Lung (tissue), 12 donors: ENCODE measurements around the gene FGB. TPM values are rescaled to one million over a fixed set of nuclear protein-coding genes. Genes with fewer than 3 reads are reported as not detected.

Source experiments
- ATAC-seq: fragments of 200-7000 bp; cut with Tn5 transposase; one replicate; pipeline ENCODE4 v1.9.1; 2020; ENCODE audit warnings: moderate number of reproducible peaks; ENCODE audit not compliant: insufficient read depth, low FRiP score
- DNase-seq, 3 donors: peaks; one replicate each; pipeline ENCODE4 v3.0.0-alpha.2; 2013 to 2017
- H3K27ac ChIP-seq, 2 donors: one replicate each; pipeline ENCODE4 v1.5.1; 2013; ENCODE audit warnings: mild to moderate bottlenecking in 2 of 2, moderate library complexity in 2 of 2, control low read depth in 1 of 2, inconsistent platforms in 1 of 2, low read depth in 1 of 2, low read length in 1 of 2
- H3K27me3 ChIP-seq, 3 donors: one replicate each; pipeline ENCODE4 v1.5.1; 2013; ENCODE audit warnings: low read length in 2 of 3; ENCODE audit not compliant: control insufficient read depth in 3 of 3, insufficient read depth in 3 of 3
- H3K36me3 ChIP-seq, 4 donors: one replicate each; pipeline ENCODE4 v1.5.1; 2013; ENCODE audit warnings: low read length in 4 of 4, mild to moderate bottlenecking in 1 of 4, moderate library complexity in 1 of 4; ENCODE audit not compliant: control insufficient read depth in 4 of 4, insufficient read depth in 4 of 4
- H3K4me1 ChIP-seq, 5 donors: one replicate each; pipeline ENCODE4 v1.5.1; 2013; ENCODE audit warnings: low read length in 5 of 5, mild to moderate bottlenecking in 2 of 5, moderate library complexity in 1 of 5; ENCODE audit not compliant: control insufficient read depth in 5 of 5, insufficient read depth in 5 of 5
- H3K4me3 ChIP-seq: one replicate; pipeline ENCODE4 v1.5.1; 2013; ENCODE audit warnings: mild to moderate bottlenecking, control low read depth, moderate library complexity
- H3K9ac ChIP-seq, 2 donors: one replicate each; pipeline ENCODE4 v1.5.1; 2013; ENCODE audit warnings: low read length in 2 of 2, control low read depth in 1 of 2; ENCODE audit not compliant: insufficient read depth in 1 of 2
- H3K9me3 ChIP-seq, 4 donors: one replicate each; pipeline ENCODE4 v1.5.1; 2013; ENCODE audit warnings: low read length in 3 of 4, mild to moderate bottlenecking in 1 of 4, moderate library complexity in 1 of 4; ENCODE audit not compliant: control insufficient read depth in 4 of 4, insufficient read depth in 3 of 4
- CTCF ChIP-seq: IDR thresholded peaks from 2 replicates; pipeline ENCODE4 v1.5.1; 2012; ENCODE audit warnings: mild to moderate bottlenecking; ENCODE audit errors: control extremely low read depth, extremely low read depth
- WGBS, 2 donors: extraction: QIAGEN DNeasy Blood & Tissue Kit; methylation state at CpG; one replicate each; pipeline ENCODE4 v1.1.7; 2013; 5-methylcytosine and 5-hydroxymethylcytosine counted together
- polyA plus RNA-seq, 2 donors: library from polyadenylated mRNA; stranded (reverse); fragments of 200-250 nt; gene quantifications; one replicate each; pipeline ENCODE4 v1.2.1, GENCODE V29; 2013
- total RNA-seq, 2 donors: library from RNA; depleted of rRNA in 1 of 2; stranded (reverse); fragments of >200 nt in 1 of 2; gene quantifications; one replicate each; pipeline ENCODE4 v1.2.1, GENCODE V29; 2014 to 2021
- donor health status: control.
- donor health status: control.
- donor health status: Bipolar disorder and iron deficiency.
- donor health status: healthy.
- donor health status: DM: yes; HTN: yes; CAD: no.

FGB gene
- total and polyA plus RNA-seq, 4 donors: 0.28 to 1.8 (median 0.34) TPM

- H3K4me1 ChIP-seq: no peaks in the 10 kb centered on the region
- H3K27ac ChIP-seq: no peak overlapping the region
- ATAC-seq (no peak), DNase-seq (no peak)
- TF ChIP-seq CTCF: no peak
- no peak overlapping the region for H3K4me3 ChIP-seq
- H3K36me3 ChIP-seq: peaks cover 15 to 78% (median 49%) of the 10 kb centered on the region in 4 donors
- H3K9ac ChIP-seq: no peak overlapping the region
- WGBS, 2 donors: 93 to 96% methylated on average over 4 of the region's 4 CpGs
- H3K27me3 ChIP-seq: no peaks in the 10 kb centered on the region
- H3K9me3 ChIP-seq: no peaks in the 10 kb centered on the region
These were observed 20.4 kb upstream of the FGB start for GRCh38 chr4:154542271-154542879.

GRCh38 chr4:154545689-154546088 lies 17.1 kb upstream of the FGB start:
- no peaks in the 10 kb centered on the region for H3K27me3 ChIP-seq
- no peak for DNase-seq
- H3K9me3 ChIP-seq: no peaks in the 10 kb centered on the region
- WGBS, 2 donors: 93 to 95% methylated on average over 4 of the region's 4 CpGs
- peaks cover 8 to 53% (median 32%) of the 10 kb centered on the region in 4 donors for H3K36me3 ChIP-seq
- peaks cover 0 to 12% (median 6%) of the 10 kb centered on the region in 5 donors for H3K4me1 ChIP-seq
- ATAC-seq: no peak
- no peak for TF ChIP-seq CTCF
- no peak overlapping the region for H3K4me3 ChIP-seq
- no peak overlapping the region for H3K27ac ChIP-seq
- H3K9ac ChIP-seq: no peak overlapping the region

GRCh38 chr4:154549894-154550790 lies 12.7 kb upstream of the FGB start, which contains the start of gene PLRG1:
Gene PLRG1 (minus strand): TSS chr4:154550400. CDS start chr4:154550308, 92 bp downstream.
- peaks cover 0 to 13% (median 7%) of the 10 kb centered on the region in 4 donors for H3K36me3 ChIP-seq
- TF ChIP-seq CTCF: no peak
- no peaks in the 10 kb centered on the region for H3K27me3 ChIP-seq
- H3K4me1 ChIP-seq: peaks cover 0 to 12% (median 6%) of the 10 kb centered on the region in 5 donors
- peak; percentile 98 for DNase-seq
- peak; percentile 98 for ATAC-seq
- WGBS, 2 donors: 1% methylated on average over 51 of the region's 51 CpGs
- no peaks in the 10 kb centered on the region for H3K9me3 ChIP-seq
- peak within 1 kb of the TSS; percentile 92 to 96 for H3K9ac ChIP-seq
- H3K4me3 ChIP-seq: peak within 1 kb of the TSS; percentile 86
- H3K27ac ChIP-seq: peak within 1 kb of the TSS; percentile 78 to 83
